HG03575 (cell line): Measurements from ENCODE around the gene PEAK1.
"Not testable (repeated sequence)": the region's sequence is repeated elsewhere in the genome, so short reads cannot be mapped to it uniquely, and the experiment has no call there.

Experiments used
- ATAC-seq: cut with Tn5 transposase; IDR thresholded peaks from one replicate; pipeline ENCODE4 v1.9.1; 2021; ENCODE audit not compliant: unreplicated experiment, insufficient number of reproducible peaks, low FRiP score; ENCODE audit errors: extremely low read depth

The PEAK1 gene

DNA sequence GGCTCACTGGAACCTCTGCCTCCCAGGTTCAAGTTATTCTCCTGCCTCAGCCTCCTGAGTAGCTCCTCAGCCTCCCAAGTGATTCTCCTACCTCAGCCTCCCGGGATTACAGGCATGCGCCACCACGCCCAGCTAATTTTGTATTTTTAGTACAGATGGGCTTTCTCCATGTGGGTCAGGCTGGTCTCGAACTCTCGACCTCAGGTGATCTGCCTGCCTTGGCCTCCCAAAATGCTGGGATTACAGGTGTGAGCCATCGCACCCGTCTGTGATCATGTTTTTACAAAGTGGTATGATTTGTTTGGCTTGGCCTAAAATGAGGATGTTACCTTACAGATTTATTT lies 9.8 kb downstream of the PEAK1 start:
- ATAC-seq = not testable (repeated sequence)

DNA sequence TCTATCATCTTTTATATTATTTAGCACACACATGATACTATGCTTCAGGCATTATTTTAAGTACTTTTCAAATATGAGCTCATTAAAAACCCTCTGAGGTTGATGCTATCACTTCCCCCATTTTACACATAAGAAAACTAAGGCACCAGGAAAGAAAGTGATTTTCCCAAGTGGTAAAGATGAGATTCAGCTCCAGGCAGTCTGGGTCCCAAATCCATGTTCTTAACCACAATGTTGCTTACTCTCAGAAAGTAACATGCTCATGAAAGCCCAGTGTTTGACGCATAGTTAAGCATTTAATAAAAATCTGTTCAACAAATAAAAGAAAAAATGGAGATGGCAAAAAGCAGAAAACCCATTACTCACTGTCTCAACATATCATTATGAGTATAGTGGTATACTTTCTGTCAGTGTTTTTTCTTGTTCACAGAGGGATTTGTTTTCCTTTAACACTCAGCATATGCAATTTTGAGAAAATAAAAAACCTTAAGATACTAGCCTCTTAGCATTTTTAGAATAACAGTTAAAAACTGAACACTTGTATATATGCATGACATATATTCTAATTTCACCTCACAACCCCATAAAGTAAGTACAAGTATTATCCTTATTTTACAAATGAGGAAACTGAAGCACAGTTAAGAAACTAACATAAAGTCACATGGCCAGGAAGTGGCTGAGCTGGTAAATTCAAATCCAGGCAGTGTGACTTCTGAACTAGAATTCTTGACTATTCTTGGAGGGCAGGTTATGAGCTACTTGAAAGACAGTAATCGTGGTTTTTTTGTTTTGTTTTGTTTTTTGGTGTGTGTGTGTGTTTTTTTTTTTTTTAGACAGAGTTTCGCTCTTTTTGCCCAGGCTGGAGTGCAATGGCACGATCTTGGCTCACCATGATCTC lies 10.4 kb downstream of the PEAK1 start:
- no peak for ATAC-seq

DNA sequence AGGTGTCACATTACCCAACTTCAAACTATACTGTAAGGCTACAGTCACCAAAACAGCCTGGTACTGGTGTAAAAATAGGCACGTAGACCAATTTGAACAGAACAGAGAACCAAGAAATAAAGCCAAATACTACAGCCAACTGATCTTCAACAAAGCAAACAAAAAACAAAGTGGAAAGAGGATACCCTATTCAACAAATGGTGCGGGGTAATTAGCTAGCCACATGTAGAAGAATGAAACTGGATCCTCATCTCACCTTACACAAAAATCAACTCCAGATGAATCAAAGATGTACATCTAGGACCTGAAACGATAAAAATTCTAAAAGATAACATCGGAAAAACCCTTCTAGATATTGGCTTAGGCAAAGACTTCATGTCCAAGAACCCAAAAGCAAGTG lies 13.1 kb downstream of the PEAK1 start:
- ATAC-seq = no peak

GRCh38 chr15:77406173-77406759 lies 13.6 kb downstream of the PEAK1 start:
- not testable (repeated sequence) for ATAC-seq

DNA sequence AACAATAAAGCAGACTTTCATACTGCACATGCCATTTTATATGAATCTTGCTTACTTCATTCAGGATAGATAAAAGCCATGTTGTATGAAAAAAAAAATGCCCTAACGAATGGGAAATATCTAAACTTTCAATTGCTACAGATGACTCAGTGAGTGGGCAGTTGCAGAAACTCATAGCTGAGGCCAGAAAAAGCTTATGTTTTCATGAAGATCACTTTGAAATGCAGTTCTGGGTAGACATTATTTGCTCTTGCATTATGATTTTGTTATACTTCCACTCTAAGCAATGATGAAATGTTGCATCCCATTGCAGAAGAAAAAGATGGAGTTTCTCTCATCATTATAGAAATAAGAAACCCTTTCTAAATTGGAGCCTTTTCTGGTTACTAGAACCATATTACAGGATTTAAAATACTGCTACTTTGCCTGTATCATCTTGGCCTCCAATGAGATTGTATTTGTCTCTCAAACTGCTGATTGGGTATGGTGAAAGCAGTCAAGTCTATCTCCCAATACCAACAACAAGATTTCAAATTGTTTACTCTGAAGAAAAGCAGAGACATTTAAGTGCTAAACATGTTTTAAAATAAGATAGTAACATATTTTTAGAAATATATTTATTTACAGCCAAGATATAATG lies 17.0 kb downstream of the PEAK1 start:
- ATAC-seq = no peak

DNA sequence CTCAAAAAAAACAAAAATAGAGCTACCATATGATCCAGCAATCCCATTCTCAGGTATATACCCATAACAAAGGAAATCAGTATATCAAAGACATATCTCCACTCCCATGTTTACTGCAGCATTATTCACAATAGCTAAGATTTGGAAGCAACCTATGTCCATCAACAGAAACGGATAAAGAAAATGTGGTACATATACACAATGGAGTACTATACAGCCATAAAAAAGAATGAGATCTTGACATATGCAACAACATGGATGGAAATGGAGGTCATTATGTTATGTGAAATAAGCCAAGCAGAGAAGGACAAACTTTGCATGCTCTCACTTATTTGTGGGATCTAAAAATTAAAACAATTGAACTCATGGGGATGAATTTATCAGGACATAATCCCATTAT lies 19.6 kb downstream of the PEAK1 start:
- ATAC-seq = no peak

- no peak for ATAC-seq
These were observed 21.0 kb downstream of the PEAK1 start for GRCh38 chr15:77398927-77399326.

- ATAC-seq = no peak
These were observed 23.2 kb downstream of the PEAK1 start for GRCh38 chr15:77396692-77397091.

- no peak for ATAC-seq
These were observed 24.7 kb downstream of the PEAK1 start for GRCh38 chr15:77395013-77395774.

DNA sequence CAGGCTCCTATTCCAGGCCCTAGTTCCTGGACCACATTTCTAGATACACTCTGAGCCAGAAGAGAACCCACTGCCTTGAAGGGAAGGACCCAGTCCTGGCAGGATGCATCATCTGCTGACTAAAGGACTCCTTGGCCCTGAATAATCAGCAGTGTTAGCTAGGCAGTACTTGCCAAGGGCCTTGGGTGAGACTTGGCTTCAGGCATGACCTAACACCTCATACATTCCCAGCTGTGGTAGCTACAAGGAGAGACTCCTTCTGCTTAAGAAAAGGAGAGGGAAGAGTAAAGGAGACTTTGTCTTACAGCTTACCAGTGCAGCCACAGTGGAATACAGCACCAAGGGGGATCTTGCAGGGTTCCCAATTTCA lies 26.4 kb downstream of the PEAK1 start:
- no peak for ATAC-seq

- ATAC-seq = no peak
These were observed 27.0 kb downstream of the PEAK1 start for GRCh38 chr15:77392762-77393470.

DNA sequence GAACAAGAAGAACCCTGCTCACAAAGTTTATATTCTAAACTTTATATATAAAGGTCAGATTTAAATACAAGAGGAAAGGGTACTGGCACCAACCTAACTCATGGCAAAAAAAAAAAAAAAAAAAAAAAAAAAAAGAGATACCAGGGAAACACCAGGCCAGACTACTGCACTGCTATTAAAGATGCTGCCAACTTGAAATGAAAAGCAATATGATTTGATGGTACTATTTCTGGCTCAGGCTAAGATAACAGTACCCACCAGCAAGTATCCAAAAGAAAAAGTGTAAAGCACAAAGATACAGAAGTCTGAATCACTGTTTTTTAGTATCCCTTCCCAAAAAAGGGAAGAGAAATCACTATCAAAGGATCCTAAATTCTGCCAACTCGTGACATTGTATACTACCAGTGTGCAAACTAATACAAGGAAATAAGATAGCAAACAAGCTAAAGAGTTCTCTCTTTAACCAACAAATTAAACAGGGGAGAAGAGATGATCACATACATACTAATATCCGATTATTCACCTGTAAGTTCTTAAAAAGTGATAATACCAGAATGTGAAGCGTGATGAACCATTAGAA lies 28.4 kb downstream of the PEAK1 start:
- ATAC-seq = no peak

- no peak for ATAC-seq
These were observed 32.4 kb downstream of the PEAK1 start for GRCh38 chr15:77387365-77388105.

- no peak for ATAC-seq
These were observed 33.3 kb downstream of the PEAK1 start for GRCh38 chr15:77386626-77387025.

DNA sequence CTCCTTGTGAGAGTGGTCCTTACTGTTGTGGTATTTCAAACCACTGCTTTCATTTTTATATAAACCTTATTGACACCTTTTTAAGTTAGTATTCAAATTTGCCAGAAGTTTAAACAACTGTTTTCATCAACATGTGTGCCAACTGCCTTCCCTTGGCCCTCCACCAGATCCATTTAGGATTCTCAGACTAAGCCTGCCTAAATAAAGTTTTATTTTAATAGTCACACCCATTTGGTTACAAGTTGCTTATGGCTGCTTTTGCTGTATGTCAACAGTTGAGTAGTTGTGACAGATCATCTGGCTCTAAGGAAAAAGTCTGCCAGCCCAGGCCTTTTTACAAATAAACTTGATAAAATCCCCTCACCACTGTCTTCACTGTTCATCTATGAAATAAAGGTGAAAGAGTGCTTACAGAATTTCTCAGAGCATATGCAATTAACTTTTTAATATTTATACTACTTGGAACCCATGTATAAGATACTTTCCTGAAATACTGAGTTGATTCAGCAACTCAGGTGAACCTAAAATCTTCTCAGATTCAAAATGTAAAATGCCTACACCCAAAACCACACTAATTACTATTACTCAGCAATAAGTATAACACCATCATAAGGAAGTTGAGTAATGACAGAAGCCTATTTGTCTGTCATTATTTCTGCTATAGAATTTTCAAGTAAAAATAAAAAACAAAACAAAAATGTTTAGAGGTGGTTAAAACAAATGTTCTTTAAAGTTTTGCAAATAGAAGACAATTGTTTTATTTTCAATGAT lies 35.1 kb downstream of the PEAK1 start:
- ATAC-seq = no peak

- ATAC-seq = no peak
These were observed 35.8 kb downstream of the PEAK1 start for GRCh38 chr15:77384086-77384485.

- ATAC-seq = no peak
These were observed 39.9 kb downstream of the PEAK1 start for GRCh38 chr15:77380033-77380432.
